Fibroblast of the aortic adventitia (primary cell): Measurements from ENCODE around the gene TMEM217. TPM values are rescaled to one million over a fixed set of nuclear protein-coding genes. Genes with fewer than 3 reads are reported as not detected.
A peak's percentile ranks its signal among the peaks of the same experiment; 100 is the strongest.
"Not testable (repeated sequence)": the region's sequence is repeated elsewhere in the genome, so short reads cannot be mapped to it uniquely, and the experiment has no call there.

Experiments used
- DNase-seq: peaks from one replicate; pipeline ENCODE4 v3.0.0-alpha.2; 2010; ENCODE audit warnings: low read depth
- H3K4me3 ChIP-seq: 2 replicates; pipeline ENCODE4 v1.5.1; 2011; ENCODE audit warnings: low read depth, mild to moderate bottlenecking, control low read depth, low read length, moderate library complexity
- total RNA-seq: library from RNA; depleted of rRNA; stranded (reverse); fragments of >200 nt; gene quantifications from 2 replicates; pipeline ENCODE4 v1.2.3, GENCODE V29; 2012; ENCODE audit warnings: low replicate concordance
- TF ChIP-seq, protein P1 (sequence below): IDR thresholded peaks from 2 replicates; pipeline ENCODE4 v1.5.1; 2011; ENCODE audit warnings: mild to moderate bottlenecking, low read length, control low read depth, inconsistent platforms; ENCODE audit not compliant: insufficient read depth

Gene TMEM217
- 0.09 TPM in 1 of 2 replicates, not detected in the other for total RNA-seq

DNA sequence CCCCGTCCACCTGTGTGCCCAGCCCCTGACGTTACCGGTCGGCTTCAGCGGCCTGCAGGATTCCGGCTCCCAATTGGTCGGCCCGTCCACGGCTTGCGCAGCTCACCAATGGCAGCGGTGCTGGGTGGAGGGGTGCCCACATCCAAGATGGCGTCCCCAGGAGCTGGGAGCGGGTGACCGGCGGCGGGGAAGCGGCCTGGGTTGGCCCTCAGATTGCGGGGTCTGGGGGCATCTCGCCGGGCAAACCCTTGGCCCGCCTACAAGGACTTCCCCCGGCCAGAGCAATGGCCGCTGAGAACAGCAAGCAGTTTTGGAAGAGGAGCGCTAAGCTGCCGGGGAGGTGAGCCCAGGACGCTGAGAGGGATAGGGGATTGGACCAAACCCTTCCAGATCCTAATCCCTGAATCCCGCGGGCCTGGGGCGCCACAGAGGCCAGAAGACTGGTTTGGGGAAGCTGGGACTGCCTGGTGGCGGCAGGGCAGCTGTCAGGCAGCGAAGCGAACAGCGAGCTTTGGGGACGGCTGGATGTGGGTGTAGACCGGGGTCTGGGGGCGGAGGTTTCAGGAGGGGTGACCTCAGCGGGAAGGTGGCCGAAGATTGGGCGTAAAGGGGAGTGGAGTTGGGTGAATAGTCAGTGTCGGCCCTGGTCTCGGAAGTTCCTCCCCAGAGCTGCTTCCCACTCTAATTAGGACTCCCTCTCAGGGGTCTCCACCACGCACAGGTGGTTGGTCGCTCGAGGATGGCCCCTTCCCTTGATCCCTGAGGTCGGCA is at the start of gene TMEM217, which contains the start of gene TBC1D22B:
TMEM217 (minus strand) TSS at position 511 of the 771 bp plus-strand sequence. CDS start 39,114 bp downstream, outside the sequence.
TBC1D22B (plus strand) TSS at position 139 of the 771 bp plus-strand sequence; CDS start at position 285, 146 bp downstream.
- peak within 1 kb of the TSS; percentile 96 for H3K4me3 ChIP-seq
- peak; percentile 91 for DNase-seq
- TF ChIP-seq, protein P1, sequence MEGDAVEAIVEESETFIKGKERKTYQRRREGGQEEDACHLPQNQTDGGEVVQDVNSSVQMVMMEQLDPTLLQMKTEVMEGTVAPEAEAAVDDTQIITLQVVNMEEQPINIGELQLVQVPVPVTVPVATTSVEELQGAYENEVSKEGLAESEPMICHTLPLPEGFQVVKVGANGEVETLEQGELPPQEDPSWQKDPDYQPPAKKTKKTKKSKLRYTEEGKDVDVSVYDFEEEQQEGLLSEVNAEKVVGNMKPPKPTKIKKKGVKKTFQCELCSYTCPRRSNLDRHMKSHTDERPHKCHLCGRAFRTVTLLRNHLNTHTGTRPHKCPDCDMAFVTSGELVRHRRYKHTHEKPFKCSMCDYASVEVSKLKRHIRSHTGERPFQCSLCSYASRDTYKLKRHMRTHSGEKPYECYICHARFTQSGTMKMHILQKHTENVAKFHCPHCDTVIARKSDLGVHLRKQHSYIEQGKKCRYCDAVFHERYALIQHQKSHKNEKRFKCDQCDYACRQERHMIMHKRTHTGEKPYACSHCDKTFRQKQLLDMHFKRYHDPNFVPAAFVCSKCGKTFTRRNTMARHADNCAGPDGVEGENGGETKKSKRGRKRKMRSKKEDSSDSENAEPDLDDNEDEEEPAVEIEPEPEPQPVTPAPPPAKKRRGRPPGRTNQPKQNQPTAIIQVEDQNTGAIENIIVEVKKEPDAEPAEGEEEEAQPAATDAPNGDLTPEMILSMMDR = no peak

DNA sequence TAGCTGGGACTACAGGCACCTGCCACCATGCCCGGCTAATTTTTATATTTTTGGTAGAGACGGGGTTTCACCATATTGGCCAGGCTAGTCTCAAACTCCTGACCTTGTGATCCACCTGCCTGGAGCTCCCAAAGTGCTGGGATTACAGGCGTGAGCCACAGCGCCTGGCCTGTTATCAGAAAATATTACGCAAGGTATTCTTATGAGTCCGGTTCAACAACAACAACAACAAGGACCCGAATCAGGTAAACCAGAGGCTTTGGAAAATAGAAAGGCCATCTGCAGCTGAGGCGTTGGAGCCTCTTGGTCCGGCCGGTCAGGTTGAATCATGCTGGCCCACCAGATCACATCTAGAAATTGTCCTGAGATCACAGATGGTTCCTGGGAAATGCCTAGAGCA is 49.5 kb upstream of the TMEM217 start:
- not testable (repeated sequence) for H3K4me3 ChIP-seq, DNase-seq

DNA sequence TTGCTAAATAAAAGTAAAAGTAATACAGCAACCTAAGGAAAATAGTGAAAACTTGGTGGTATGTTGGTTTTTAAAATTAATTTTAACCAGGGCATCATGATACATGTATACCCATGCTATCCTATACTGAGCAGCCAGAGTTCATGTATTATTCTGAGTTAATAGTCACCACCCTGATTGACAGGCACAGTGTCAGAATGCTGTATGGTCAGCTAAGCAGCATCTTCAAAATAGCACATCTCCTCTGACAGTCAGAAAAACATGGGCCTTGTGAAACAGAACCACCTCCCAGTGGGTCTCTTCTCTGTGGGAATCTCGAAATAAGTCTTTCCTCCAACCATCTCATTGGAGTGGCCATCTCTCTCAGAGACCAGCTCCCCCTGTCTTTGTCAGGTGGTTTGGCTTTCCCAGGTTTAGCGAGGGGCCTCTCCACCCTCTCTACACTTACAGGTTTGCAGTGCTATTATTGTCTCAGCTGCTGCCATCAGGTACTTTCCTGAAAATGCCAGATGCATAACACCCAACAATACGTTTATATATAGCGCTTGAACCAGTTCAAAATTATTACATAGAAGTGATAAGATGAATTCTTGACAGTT is 48.8 kb upstream of the TMEM217 start:
- no peak for DNase-seq
- TF ChIP-seq, protein P1 = no peak
- no peak overlapping the region for H3K4me3 ChIP-seq

GRCh38 chr6:37305841-37306425 is 48.0 kb upstream of the TMEM217 start:
- no peak for DNase-seq
- TF ChIP-seq, protein P1 = no peak
- H3K4me3 ChIP-seq = no peak overlapping the region

- no peak overlapping the region for H3K4me3 ChIP-seq
- DNase-seq = no peak
- TF ChIP-seq, protein P1 = no peak
Observed at GRCh38 chr6:37304766-37305165, 46.8 kb upstream of the TMEM217 start.

GRCh38 chr6:37303891-37304503 is 46.1 kb upstream of the TMEM217 start:
- H3K4me3 ChIP-seq = no peak overlapping the region
- TF ChIP-seq, protein P1 = peak; percentile 69
- peak; percentile 64 for DNase-seq
